Measurements from ENCODE around the gene CABYR. TPM values are rescaled to one million over a fixed set of nuclear protein-coding genes. Genes with fewer than 3 reads are reported as not detected.

Gene CABYR
- total RNA-seq, 1 donor from 2014 or later = not detected

DNA sequence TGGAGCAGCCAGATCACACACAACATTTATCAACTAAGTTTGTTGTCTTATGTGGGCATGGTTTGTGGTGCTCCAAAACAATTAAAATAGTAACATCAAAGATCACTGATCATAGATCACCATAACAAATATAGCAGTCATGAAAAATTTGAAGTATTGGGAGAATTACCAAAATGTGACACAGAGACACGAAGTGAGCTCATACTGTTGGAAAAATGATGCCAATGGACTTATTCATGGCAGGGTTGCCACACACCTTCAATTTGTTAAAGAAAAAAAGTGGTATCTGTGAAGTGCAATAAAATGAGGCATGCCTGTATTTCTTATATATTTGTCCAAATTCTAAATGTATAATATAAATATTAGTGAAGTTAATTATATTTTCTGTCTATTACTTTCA, 42.9 kb upstream of the CABYR start:
- Histone ChIP-seq H3K4me1 (no peaks in the 10 kb centered on the region), H3K9me3 (replicated peaks) (peaks cover 16% of the 10 kb centered on the region), H3K36me3 (peaks cover 11% of the 10 kb centered on the region), H3K4me3 (no peak overlapping the region), H3K27me3 (ENCODE audit: low read depth) (no peaks in the 10 kb centered on the region), H3K27ac (replicated peaks) (no peak overlapping the region)
- intact Hi-C loops (cut with micrococcal nuclease) = no loop called here
- no peak for DNase-seq
- TF ChIP-seq, protein P1, sequence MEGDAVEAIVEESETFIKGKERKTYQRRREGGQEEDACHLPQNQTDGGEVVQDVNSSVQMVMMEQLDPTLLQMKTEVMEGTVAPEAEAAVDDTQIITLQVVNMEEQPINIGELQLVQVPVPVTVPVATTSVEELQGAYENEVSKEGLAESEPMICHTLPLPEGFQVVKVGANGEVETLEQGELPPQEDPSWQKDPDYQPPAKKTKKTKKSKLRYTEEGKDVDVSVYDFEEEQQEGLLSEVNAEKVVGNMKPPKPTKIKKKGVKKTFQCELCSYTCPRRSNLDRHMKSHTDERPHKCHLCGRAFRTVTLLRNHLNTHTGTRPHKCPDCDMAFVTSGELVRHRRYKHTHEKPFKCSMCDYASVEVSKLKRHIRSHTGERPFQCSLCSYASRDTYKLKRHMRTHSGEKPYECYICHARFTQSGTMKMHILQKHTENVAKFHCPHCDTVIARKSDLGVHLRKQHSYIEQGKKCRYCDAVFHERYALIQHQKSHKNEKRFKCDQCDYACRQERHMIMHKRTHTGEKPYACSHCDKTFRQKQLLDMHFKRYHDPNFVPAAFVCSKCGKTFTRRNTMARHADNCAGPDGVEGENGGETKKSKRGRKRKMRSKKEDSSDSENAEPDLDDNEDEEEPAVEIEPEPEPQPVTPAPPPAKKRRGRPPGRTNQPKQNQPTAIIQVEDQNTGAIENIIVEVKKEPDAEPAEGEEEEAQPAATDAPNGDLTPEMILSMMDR (IDR thresholded peaks at IDR 0.05; ENCODE audit: borderline replicate concordance) = no peak

DNA sequence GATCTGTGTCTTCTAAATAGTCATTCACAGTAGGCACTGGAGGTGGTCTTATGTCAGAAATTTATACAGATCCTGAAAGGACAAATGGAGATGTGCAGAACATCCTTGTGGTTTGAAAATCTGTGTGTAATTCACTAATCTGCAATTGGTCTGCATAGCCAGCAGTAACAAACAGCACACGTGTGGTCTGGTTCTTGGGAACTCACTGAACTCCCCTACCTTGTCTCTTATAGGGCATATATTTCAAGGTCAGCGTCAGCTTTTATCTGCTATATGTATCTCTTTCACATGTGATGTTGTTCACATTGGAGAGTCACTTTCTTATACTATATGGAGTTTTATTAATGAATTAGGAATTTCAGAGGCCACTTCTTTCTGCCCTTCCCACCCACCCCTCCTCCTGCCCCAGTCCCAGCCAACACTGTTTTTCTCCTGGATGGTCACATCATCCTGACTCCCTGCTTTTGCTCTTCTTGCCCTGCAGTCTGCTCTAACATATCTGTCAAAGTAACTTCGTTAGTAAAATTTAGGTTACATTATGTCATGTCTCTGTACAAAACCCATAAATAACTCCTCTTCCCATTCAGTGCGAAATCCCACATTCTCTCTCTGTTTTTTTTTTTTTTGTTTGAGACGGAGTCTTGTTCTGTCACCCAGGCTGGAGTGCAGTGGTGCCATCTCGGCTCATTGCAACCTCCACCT, 35.4 kb upstream of the CABYR start:
- TF ChIP-seq, protein P1 (IDR thresholded peaks at IDR 0.05; ENCODE audit: borderline replicate concordance) = no peak
- Histone ChIP-seq H3K4me1 (no peaks in the 10 kb centered on the region), H3K4me3 (no peak overlapping the region), H3K36me3 (no peaks in the 10 kb centered on the region), H3K27ac (replicated peaks) (no peak overlapping the region), H3K9me3 (replicated peaks) (no peaks in the 10 kb centered on the region), H3K27me3 (ENCODE audit: low read depth) (no peaks in the 10 kb centered on the region)
- intact Hi-C loops (cut with micrococcal nuclease) = no loop called here
- DNase-seq = no peak

DNA sequence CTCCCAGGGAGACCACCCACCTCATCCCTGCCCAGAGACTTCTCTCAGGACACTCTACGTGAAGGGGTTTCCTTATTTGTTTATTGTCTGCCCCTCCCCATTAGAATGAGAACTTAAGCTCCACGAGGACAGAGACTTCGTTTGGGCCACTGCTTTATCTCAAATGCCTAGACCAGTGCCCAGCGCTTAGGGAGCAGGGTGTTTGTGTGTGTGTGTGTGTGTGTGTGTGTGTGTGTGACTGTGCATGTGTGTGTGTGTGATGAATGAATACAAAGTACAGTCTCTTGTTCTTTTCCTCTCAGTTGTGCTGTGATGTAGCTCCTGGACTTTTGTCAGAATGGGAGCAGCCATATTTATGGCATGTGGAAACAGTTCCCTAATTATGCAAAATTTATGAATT, 34.4 kb upstream of the CABYR start:
- TF ChIP-seq, protein P1 (IDR thresholded peaks at IDR 0.05; ENCODE audit: borderline replicate concordance) = no peak
- Histone ChIP-seq H3K27me3 (ENCODE audit: low read depth) (no peaks in the 10 kb centered on the region), H3K4me1 (no peaks in the 10 kb centered on the region), H3K9me3 (replicated peaks) (no peaks in the 10 kb centered on the region), H3K36me3 (no peaks in the 10 kb centered on the region), H3K27ac (replicated peaks) (no peak overlapping the region), H3K4me3 (no peak overlapping the region)
- no peak for DNase-seq
- intact Hi-C loops (cut with micrococcal nuclease) = no loop called here

DNA sequence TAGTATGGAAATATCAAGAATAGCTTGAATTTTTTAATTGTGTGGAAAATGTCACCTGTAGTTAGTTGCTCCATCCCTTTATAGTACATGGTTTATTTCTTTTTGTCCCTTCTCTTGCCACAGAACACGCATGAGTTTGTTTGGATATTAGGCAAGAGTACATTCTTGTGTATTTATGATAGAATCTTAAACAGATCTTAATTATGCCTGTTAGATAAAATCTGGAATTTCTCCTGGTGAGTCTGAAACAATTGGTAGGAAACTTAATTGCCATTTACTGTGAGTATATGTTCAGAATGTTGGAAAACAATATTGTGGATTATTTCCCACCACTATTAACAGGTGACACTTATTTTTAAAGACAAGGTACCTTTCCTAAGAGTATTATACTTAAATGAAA, 30.2 kb upstream of the CABYR start:
- Histone ChIP-seq H3K4me3 (no peak overlapping the region), H3K27me3 (ENCODE audit: low read depth) (no peaks in the 10 kb centered on the region), H3K36me3 (no peaks in the 10 kb centered on the region), H3K4me1 (no peaks in the 10 kb centered on the region), H3K27ac (replicated peaks) (no peak overlapping the region), H3K9me3 (replicated peaks) (no peaks in the 10 kb centered on the region)
- TF ChIP-seq, protein P1 (IDR thresholded peaks at IDR 0.05; ENCODE audit: borderline replicate concordance) = no peak
- intact Hi-C loops (cut with micrococcal nuclease) = no loop called here
- DNase-seq = no peak

DNA sequence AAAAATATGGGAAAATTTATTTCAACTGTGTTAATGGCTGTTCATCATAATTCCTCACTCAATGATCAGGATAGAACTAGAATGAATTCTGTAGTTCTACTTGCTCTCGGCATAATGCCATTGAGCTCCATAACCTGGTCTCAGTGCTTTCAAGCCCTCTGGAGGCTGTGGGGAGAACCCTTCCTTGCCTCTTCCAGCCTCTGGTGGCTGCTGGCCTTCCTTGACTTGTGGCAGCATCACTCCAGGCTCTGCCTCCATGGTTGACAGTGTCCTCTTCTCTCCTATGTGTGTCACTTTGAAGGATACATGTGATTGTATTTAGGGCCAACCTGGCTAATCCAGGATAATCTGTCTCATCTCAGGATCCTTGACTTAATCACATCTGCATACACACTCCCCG, 26.9 kb upstream of the CABYR start:
- TF ChIP-seq, protein P1 (IDR thresholded peaks at IDR 0.05; ENCODE audit: borderline replicate concordance) = no peak
- intact Hi-C loops (cut with micrococcal nuclease) = no loop called here
- Histone ChIP-seq H3K36me3 (no peaks in the 10 kb centered on the region), H3K9me3 (replicated peaks) (no peaks in the 10 kb centered on the region), H3K27ac (replicated peaks) (no peak overlapping the region), H3K4me1 (no peaks in the 10 kb centered on the region), H3K4me3 (no peak overlapping the region), H3K27me3 (ENCODE audit: low read depth) (no peaks in the 10 kb centered on the region)
- DNase-seq = no peak
